GM21576 (cell line): ENCODE data around the gene HDAC4.

Experiments
- ATAC-seq: cut with Tn5 transposase; IDR thresholded peaks from one replicate; pipeline ENCODE4 v1.9.1; 2021; ENCODE audit warnings: mild to moderate bottlenecking, moderate library complexity; ENCODE audit not compliant: unreplicated experiment

HDAC4 gene

GRCh38 chr2:239194731-239195317, 206.0 kb downstream of the HDAC4 start:
- ATAC-seq, result no peak

GRCh38 chr2:239193925-239194677, 206.7 kb downstream of the HDAC4 start:
- ATAC-seq, result no peak

DNA sequence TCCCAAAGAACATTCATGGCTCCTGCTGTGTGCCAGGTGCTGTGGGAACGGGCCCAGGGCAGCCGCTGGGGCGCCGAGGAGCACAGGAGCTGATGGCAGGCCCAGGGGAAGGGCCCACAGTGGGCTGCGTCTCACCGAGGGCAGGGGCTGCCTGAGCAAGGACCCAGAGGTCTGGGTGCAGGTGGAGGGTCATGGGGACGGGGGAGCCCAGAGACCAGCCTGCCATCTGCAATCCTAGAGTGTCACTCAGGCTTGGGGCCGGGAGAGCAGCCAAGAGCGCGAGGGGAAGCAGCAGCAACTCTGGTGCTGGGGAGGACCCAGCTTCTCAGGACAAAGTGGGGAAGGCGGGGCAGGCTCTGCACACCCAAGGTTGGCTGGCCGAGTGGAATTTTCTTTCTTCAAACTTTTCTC, 207.4 kb downstream of the HDAC4 start:
- no peak for ATAC-seq

- ATAC-seq, result no peak
These were observed 207.8 kb downstream of the HDAC4 start for GRCh38 chr2:239192975-239193374.

- ATAC-seq, result no peak
These were observed 208.4 kb downstream of the HDAC4 start for GRCh38 chr2:239192456-239192855.

DNA sequence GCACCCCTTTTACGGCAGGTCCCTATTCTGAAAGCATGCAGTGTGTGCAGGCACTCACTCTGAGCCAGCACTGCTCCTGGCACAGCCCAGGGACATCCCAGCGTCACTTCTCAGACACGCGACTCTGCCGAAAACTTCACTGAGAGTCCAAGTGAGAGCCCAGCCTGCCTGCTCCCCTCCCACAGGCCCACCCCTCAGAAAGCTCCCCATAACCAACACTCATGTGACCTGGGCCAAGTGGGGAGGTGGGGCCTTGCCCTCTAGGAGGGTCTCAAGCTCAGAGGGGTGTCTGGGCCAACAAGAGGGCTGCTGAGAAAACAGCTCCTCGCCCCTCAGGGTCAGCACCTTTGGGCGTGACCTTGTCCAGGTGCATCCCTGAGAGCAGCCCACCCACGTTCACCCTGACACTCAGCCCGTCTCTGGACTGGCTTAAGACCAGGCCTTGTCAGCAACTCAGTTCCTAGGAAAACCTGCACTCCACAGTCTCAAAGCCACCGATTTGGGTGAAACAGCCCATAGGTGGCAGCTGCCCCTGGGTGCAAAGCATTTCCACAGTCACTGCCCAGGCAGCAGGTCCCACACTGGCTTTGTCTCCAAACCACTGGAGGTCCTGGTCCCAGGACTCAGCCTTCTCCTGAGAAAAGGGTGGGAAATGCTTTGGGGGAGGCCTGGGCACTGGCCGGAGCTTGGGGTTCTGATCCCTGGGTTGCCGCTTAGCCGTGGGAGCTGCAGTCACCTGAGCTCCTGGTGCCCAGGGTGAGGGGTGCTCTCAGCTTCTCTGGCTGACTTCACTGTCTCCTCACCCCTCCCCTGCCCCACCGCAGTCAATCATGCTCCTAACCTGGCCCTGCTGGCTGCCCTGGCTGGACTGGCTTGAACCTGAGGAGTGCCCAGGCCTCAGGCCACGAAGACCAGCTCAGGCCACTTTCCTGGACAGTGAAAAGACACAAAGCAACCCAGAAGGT, 209.6 kb downstream of the HDAC4 start:
- ATAC-seq, result no peak

- no peak for ATAC-seq
These were observed 210.5 kb downstream of the HDAC4 start for GRCh38 chr2:239190361-239190760.

DNA sequence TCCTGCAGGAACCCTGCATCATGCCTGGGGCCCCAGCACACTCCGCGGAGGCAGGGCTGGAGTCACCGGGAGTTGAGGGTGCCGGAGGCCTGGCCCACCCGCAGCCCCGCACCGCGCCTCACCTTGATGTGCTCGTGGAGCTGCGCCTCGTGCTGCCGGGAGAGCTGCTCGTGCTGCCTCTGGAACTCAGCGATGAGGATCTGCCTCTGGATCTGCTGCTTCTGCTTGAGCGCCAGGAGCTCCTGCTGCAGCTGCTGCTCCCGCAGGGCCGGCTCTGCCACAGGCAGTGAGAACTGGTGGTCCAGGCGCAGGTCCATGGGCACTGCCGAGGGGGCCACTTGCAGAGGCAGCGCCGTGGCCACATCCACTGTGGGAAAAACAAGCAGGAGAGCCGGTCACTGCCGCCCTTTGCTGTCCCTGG, 211.1 kb downstream of the HDAC4 start:
- no peak for ATAC-seq

DNA sequence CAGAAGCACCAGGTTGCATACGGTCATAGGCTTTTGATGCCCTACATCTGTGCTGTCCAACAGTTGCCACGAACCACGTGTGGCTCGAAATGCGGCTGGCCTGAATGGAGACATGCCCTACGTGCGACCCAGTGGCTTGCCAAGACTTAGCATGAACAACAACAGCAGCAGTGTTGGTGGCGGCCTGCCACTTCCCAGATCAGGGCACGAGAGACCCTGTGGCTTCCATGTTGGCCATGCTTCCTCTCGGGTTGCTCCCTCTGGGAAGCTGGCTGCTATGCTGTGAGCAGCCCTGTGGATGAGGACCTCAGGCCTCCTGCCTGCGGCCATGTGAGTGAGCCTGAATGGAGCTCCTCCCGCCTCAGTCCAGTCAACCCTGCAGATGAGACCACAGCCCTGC, 212.3 kb downstream of the HDAC4 start:
- ATAC-seq, result no peak

GRCh38 chr2:239187464-239188253, 213.2 kb downstream of the HDAC4 start:
- ATAC-seq, result no peak

GRCh38 chr2:239186516-239187357, 214.1 kb downstream of the HDAC4 start:
- ATAC-seq, result no peak

DNA sequence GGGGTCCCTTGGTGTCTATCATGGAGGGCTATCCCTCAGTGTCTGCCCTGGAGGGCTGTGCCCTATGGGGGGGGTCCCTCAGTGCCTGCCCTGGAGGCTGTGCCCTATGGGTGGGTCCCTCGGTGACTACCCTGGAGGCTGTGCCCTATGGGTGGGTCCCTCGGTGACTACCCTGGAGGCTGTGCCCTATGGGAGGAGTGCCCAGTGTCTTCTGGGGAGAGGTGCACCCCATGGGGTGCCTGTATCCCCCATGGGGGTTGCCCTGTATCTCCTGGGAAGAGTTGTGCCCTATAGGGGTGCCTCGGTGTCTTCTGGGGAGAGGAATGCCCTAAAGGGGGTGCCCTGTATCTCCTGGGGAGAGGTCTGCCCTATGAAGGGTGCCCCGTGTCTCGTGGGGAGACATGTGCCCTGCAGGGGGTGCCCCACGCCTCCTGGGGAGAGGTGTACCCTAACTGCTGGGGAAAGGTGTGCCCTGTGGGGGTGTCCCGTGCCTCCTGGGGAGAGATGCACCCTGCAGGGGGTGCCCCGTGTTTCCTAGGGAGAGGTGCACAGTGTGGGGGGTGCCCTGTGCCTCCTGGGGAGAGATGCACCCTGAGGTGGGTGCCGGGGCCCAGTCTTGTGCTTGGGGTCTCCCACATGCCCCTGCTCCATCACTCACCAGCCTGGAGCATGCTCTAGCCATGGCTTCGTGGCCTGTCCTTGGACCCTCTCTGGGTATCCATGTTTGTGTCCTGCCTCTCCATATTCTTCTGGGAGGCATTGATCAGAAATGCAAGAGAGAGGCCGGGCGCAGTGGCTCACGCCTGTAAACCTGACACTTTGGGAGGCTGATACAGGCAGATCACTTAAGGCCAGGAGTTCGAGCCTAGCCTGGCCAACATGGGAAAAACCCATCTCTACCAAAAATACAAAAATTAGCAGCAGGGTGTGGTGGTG, 215.6 kb downstream of the HDAC4 start:
- ATAC-seq, result no peak

- ATAC-seq, result no peak
These were observed 216.6 kb downstream of the HDAC4 start for GRCh38 chr2:239184179-239184578.

- ATAC-seq, result no peak
These were observed 217.6 kb downstream of the HDAC4 start for GRCh38 chr2:239182981-239183791.

GRCh38 chr2:239181903-239182581, 218.8 kb downstream of the HDAC4 start:
- ATAC-seq, result no peak

DNA sequence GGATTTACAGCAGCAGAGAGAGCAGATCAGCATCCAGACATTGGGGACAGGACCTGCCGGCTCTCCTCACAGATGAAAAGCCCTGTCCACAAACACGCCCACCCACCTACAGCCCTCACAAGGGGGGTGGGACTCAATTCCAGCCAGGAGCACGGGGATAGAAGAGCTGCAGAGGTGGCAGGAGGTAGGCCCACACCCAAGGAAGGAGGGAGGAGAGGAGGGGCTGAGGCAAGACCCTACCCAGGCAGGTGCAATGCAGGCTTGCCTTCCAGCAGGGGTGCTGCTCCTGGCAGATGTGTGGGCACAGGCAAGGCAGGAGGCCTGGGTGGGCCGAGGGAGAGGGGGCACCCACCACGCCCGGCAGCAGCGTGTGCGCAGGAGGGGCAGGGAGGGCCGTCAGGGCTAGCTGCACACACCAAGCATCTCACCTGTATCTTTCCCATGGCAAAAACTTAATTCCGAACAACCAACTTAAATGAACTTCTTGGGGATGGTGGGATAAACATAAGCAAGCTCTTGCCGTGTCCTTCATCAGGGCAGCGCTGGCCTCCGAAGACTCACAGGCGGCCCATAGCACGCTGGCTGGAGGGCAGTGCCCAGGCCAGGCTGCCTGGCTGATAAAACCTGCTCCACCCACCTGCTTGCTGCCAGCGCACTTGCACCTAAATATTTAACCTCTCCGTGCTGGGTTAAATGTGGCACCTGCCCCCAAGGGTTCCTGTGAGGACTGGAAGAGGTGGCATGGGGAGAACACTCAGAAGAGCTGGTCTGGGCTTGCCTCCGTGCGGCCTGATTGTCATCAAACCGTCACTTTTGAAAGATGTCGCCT, 219.5 kb downstream of the HDAC4 start:
- no peak for ATAC-seq
